22Rv1 (cell line): Measurements from ENCODE around the gene ANKHD1.

Experiments used
- H3K27ac ChIP-seq: fragments of 450-650 bp; 2 replicates; pipeline ENCODE4 v1.5.1; 2017
- CTCF ChIP-seq: fragments of 450-650 bp; IDR thresholded peaks from 2 replicates; pipeline ENCODE4 v1.5.1; 2017; ENCODE audit warnings: mild to moderate bottlenecking
- ZFX ChIP-seq: fragments of 450-650 bp; IDR thresholded peaks from 2 replicates; pipeline ENCODE4 v1.6.1; 2017; ENCODE audit warnings: antibody characterized with exemption, borderline replicate concordance

Gene ANKHD1

GRCh38 chr5:140568443-140569063 is 166.9 kb downstream of the ANKHD1 start:
- H3K27ac ChIP-seq: no peak overlapping the region
- no peak for TF ChIP-seq ZFX
- TF ChIP-seq CTCF: no peak

GRCh38 chr5:140569197-140569596 is 167.6 kb downstream of the ANKHD1 start:
- H3K27ac ChIP-seq: no peak overlapping the region
- TF ChIP-seq ZFX (no peak), CTCF (no peak)

- H3K27ac ChIP-seq: no peak overlapping the region
- TF ChIP-seq CTCF (no peak), ZFX (no peak)
Observed at GRCh38 chr5:140570058-140570457, 168.4 kb downstream of the ANKHD1 start.

- no peak overlapping the region for H3K27ac ChIP-seq
- TF ChIP-seq CTCF (no peak), ZFX (no peak)
Observed at GRCh38 chr5:140570488-140570887, 168.9 kb downstream of the ANKHD1 start.

- TF ChIP-seq ZFX (no peak), CTCF (no peak)
- no peak overlapping the region for H3K27ac ChIP-seq
Observed at GRCh38 chr5:140571105-140571504, 169.5 kb downstream of the ANKHD1 start.

- H3K27ac ChIP-seq: no peak overlapping the region
- TF ChIP-seq ZFX (no peak), CTCF (no peak)
Observed at GRCh38 chr5:140573683-140574082, 172.1 kb downstream of the ANKHD1 start.

GRCh38 chr5:140574165-140574564 is 172.5 kb downstream of the ANKHD1 start:
- no peak for TF ChIP-seq CTCF
- TF ChIP-seq ZFX: no peak
- no peak overlapping the region for H3K27ac ChIP-seq
